ENCODE data around the gene JARID2. TPM values are rescaled to one million over a fixed set of nuclear protein-coding genes. Genes with fewer than 3 reads are reported as not detected.

Gene JARID2
- total RNA-seq, 1 donor from 2014 or later, result 38.9 TPM

DNA sequence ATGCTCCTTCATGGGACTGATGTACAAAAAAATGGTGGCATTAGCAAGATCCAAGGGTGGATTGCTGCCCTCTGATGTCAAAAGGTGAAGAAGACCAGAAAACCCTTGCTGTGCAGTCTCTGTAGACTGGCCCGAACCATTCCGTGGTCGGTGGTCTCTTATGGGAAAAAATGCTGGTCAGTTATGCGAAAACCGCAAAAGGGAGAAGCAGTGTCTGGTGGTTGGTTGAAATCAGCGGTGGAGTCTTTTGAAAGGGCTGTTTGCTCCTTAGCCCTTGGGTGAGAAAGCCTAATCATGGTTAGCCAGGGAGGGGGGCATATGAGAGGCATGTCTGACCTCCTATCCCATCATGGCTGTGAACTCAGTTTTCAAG lies 308.8 kb downstream of the JARID2 start:
- Mint-ChIP-seq H3K4me1 (peaks cover 39% of the 10 kb centered on the region), H3K36me3 (no peaks in the 10 kb centered on the region), H3K27ac (no peak overlapping the region), H3K9me3 (no peaks in the 10 kb centered on the region), H3K4me3 (no peak overlapping the region), H3K27me3 (ENCODE audit: insufficient read depth, low read depth) (no peaks in the 10 kb centered on the region)
- H3K36me3 ChIP-seq, result no peaks in the 10 kb centered on the region
- no peaks in the 10 kb centered on the region for H3K27me3 ChIP-seq
- TF ChIP-seq, protein P1, sequence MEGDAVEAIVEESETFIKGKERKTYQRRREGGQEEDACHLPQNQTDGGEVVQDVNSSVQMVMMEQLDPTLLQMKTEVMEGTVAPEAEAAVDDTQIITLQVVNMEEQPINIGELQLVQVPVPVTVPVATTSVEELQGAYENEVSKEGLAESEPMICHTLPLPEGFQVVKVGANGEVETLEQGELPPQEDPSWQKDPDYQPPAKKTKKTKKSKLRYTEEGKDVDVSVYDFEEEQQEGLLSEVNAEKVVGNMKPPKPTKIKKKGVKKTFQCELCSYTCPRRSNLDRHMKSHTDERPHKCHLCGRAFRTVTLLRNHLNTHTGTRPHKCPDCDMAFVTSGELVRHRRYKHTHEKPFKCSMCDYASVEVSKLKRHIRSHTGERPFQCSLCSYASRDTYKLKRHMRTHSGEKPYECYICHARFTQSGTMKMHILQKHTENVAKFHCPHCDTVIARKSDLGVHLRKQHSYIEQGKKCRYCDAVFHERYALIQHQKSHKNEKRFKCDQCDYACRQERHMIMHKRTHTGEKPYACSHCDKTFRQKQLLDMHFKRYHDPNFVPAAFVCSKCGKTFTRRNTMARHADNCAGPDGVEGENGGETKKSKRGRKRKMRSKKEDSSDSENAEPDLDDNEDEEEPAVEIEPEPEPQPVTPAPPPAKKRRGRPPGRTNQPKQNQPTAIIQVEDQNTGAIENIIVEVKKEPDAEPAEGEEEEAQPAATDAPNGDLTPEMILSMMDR (IDR thresholded peaks at IDR 0.05), result no peak
- TF ChIP-seq EZH2phosphoT487 (IDR thresholded peaks at IDR 0.05), result no peak
- TF ChIP-seq EZH2 (IDR thresholded peaks at IDR 0.05), result no peak
- H4K20me1 ChIP-seq (ENCODE audit: low read depth), result peaks cover 14% of the 10 kb centered on the region
- H3F3A ChIP-seq (ENCODE audit: low read depth), result peaks cover 3% of the 10 kb centered on the region
- no peak overlapping the region for H2AFZ ChIP-seq (replicated peaks)
- H3K79me2 ChIP-seq (ENCODE audit: low read depth), result no peaks in the 10 kb centered on the region
- H3K9me3 ChIP-seq (ENCODE audit: low read depth), result no peaks in the 10 kb centered on the region
- H3K4me1 ChIP-seq, result peaks cover 11% of the 10 kb centered on the region
- no peak overlapping the region for H3K4me2 ChIP-seq
- DNase-seq (ENCODE audit: low spot score), result no peak
- H3K9ac ChIP-seq, result no peak overlapping the region
- H3K4me3 ChIP-seq, result no peak overlapping the region
- H3K27ac ChIP-seq, result no peak overlapping the region

DNA sequence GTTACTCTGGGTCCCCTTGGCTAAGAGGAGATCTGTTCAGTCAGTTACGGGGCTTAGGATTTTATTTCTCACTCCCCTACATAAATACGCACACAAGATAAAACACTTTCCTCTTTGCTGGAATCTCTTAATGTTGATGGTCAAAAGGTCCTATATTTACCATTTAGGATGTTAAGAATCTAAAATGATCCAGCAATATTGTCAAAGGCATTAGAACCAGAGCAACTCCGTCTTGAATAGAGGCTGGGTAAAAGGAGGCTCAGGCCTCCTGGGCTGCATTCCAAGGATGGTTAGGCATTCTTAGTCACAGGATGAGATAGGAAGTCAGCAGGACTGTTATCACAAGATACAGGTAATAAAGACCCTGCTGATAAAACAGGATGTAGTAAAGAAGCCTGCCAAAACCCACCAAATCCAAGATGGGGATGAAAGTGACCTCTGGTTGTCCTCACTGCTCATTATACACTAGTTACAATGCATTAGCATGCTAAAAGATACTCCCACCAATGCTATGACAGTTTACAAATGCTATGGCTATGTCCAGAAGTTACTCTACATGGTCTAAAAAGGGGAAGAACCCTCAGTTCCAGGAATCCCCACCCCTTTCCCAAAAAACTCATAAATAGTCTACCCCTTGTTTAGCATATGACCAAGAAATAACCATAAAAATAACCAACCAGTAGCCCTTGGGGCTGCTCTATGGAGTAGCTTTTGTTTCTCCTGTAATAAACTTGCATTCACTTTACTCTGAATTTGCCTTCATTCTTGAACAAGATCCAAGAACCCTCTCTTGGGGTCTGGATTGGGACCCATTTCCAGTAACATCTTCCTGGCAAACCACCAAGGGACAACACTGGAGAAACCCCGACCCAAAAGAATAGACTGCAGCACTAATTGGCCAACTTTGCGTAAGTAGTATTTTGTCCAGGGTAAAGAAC lies 309.5 kb downstream of the JARID2 start:
- Histone ChIP-seq H3K4me2 (no peak overlapping the region), H3K79me2 (ENCODE audit: low read depth) (no peaks in the 10 kb centered on the region), H3K9ac (no peak overlapping the region), H4K20me1 (ENCODE audit: low read depth) (peaks cover 10% of the 10 kb centered on the region), H3K4me1 (peaks cover 8% of the 10 kb centered on the region), H3K36me3 (no peaks in the 10 kb centered on the region), H3K9me3 (ENCODE audit: low read depth) (no peaks in the 10 kb centered on the region), H3K27me3 (no peaks in the 10 kb centered on the region), H3K4me3 (no peak overlapping the region), H3K27ac (no peak overlapping the region), H3F3A (ENCODE audit: low read depth) (no peaks in the 10 kb centered on the region), H2AFZ (replicated peaks) (no peak overlapping the region)
- Mint-ChIP-seq H3K36me3 (no peaks in the 10 kb centered on the region), H3K4me1 (peaks cover 35% of the 10 kb centered on the region), H3K4me3 (no peak overlapping the region), H3K9me3 (no peaks in the 10 kb centered on the region), H3K27ac (no peak overlapping the region), H3K27me3 (ENCODE audit: insufficient read depth, low read depth) (no peaks in the 10 kb centered on the region)
- no peak for DNase-seq (ENCODE audit: low spot score)
- no peak for TF ChIP-seq EZH2 (IDR thresholded peaks at IDR 0.05)
- no peak for TF ChIP-seq EZH2phosphoT487 (IDR thresholded peaks at IDR 0.05)
- TF ChIP-seq, protein P1 (IDR thresholded peaks at IDR 0.05), result no peak

DNA sequence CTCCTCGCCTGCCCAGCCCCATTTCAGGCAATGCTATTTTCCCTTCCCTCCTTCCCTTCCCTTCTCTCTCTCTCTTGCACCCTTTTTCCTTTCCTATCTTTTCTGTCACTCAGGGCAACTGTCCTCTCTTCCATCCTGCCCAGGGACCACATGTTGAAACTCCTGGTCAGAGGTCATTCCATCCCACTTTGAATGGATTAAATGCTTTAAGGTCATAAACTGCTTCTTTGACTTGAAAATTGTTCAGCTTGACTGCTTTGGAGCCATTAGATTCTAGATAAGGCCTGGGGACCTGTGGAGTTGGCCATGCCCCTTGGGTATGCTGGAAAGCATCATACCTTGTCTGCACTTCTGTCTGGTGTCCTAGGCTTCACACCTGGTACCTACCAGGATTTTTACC lies 310.8 kb downstream of the JARID2 start:
- Histone ChIP-seq H3K4me1 (peaks cover 5% of the 10 kb centered on the region), H3K27ac (no peak overlapping the region), H3F3A (ENCODE audit: low read depth) (no peaks in the 10 kb centered on the region), H3K9me3 (ENCODE audit: low read depth) (no peaks in the 10 kb centered on the region), H3K4me3 (no peak overlapping the region), H3K36me3 (no peaks in the 10 kb centered on the region), H2AFZ (replicated peaks) (no peak overlapping the region), H3K4me2 (no peak overlapping the region), H3K27me3 (no peaks in the 10 kb centered on the region), H3K9ac (no peak overlapping the region), H4K20me1 (ENCODE audit: low read depth) (peaks cover 8% of the 10 kb centered on the region), H3K79me2 (ENCODE audit: low read depth) (no peaks in the 10 kb centered on the region)
- TF ChIP-seq EZH2 (IDR thresholded peaks at IDR 0.05) (no peak), EZH2phosphoT487 (IDR thresholded peaks at IDR 0.05) (no peak)
- TF ChIP-seq, protein P1 (IDR thresholded peaks at IDR 0.05), result no peak
- no peak overlapping the region for H3K4me3 Mint-ChIP-seq
- peaks cover 21% of the 10 kb centered on the region for H3K4me1 Mint-ChIP-seq
- no peaks in the 10 kb centered on the region for H3K9me3 Mint-ChIP-seq
- H3K27me3 Mint-ChIP-seq (ENCODE audit: insufficient read depth, low read depth), result no peaks in the 10 kb centered on the region
- no peak overlapping the region for H3K27ac Mint-ChIP-seq
- no peak for DNase-seq (ENCODE audit: low spot score)
- H3K36me3 Mint-ChIP-seq, result no peaks in the 10 kb centered on the region
